Inflammatory macrophage (primary cell): ENCODE measurements around the gene GALR2.
A peak's percentile ranks its signal among the peaks of the same experiment; 100 is the strongest.
"Not testable (repeated sequence)": the region's sequence is repeated elsewhere in the genome, so short reads cannot be mapped to it uniquely, and the experiment has no call there.

Experiments
- DNase-seq, 2 donors: peaks; one replicate each; pipeline ENCODE4 v3.0.0-alpha.2; 2020 to 2022
- total RNA-seq, 18 experiments: gene quantifications; one replicate each; lab custom pipeline; 2026; ENCODE audit warnings: mixed read lengths in 6 of 18, inconsistent platforms in 2 of 18; lab: John Stamatoyannopoulos, UW

The GALR2 gene
- 0 to 0.16 (median 0.06) reads per million in 18 experiments for total RNA-seq

- no peak for DNase-seq
Measured at GRCh38 chr17:76074390-76075363, at the start of gene GALR2. GALR2 (plus strand) TSS chr17:76074781; CDS start chr17:76074884, 103 bp downstream.

GRCh38 chr17:76025294-76025693 is 49.3 kb upstream of the GALR2 start:
- DNase-seq: no peak

- no peak for DNase-seq
Measured at GRCh38 chr17:76026714-76027158, 47.8 kb upstream of the GALR2 start.

- peak; percentile 43 to 79 for DNase-seq
Measured at GRCh38 chr17:76027159-76027839, 47.3 kb upstream of the GALR2 start, which contains the start of gene EVPL. EVPL (minus strand) TSS chr17:76027306; CDS start chr17:76027198, 108 bp downstream.

- DNase-seq: no peak
Measured at GRCh38 chr17:76032073-76032779, 42.4 kb upstream of the GALR2 start.

- no peak for DNase-seq
Measured at GRCh38 chr17:76032780-76033108, 41.8 kb upstream of the GALR2 start.

- no peak for DNase-seq
Measured at GRCh38 chr17:76033139-76033538, 41.4 kb upstream of the GALR2 start.

- no peak for DNase-seq
Measured at GRCh38 chr17:76034428-76035350, 39.9 kb upstream of the GALR2 start.

GRCh38 chr17:76036497-76037261 is 37.9 kb upstream of the GALR2 start:
- DNase-seq: no peak

GRCh38 chr17:76038050-76038449 is 36.5 kb upstream of the GALR2 start:
- DNase-seq: no peak

GRCh38 chr17:76039121-76039520 is 35.5 kb upstream of the GALR2 start:
- DNase-seq: no peak

GRCh38 chr17:76040376-76040775 is 34.2 kb upstream of the GALR2 start:
- DNase-seq: no peak

- not testable (repeated sequence) for DNase-seq
Measured at GRCh38 chr17:76042868-76043267, 31.7 kb upstream of the GALR2 start.

GRCh38 chr17:76044475-76045007 is 30.0 kb upstream of the GALR2 start:
- DNase-seq: not testable (repeated sequence)

GRCh38 chr17:76046064-76046463 is 28.5 kb upstream of the GALR2 start:
- no peak for DNase-seq

- peak in 1 of 2 donors; percentile 19 for DNase-seq
Measured at GRCh38 chr17:76048025-76048605, 26.5 kb upstream of the GALR2 start.

- DNase-seq: no peak
Measured at GRCh38 chr17:76048711-76049110, 25.9 kb upstream of the GALR2 start.

GRCh38 chr17:76049239-76049638 is 25.3 kb upstream of the GALR2 start:
- no peak for DNase-seq

GRCh38 chr17:76049836-76050537 is 24.6 kb upstream of the GALR2 start:
- peak in 1 of 2 donors; percentile 17 for DNase-seq
